Astrocyte of the spinal cord (primary cell): ENCODE measurements around the gene RFX6.

ENCODE experiments used
- DNase-seq: peaks from one replicate; pipeline ENCODE4 v3.0.0; 2011; ENCODE audit warnings: low read depth, low spot score
- H3K4me3 ChIP-seq: 2 replicates; pipeline ENCODE4 v1.5.1; 2011; ENCODE audit warnings: low read depth, mild to moderate bottlenecking, low read length, moderate library complexity
- in situ Hi-C: cut with HindIII; loops from 2 replicates; pipeline ENCODE4 v1.10.0; 2017; ENCODE audit warnings: low sequenced_read_pairs
- TF ChIP-seq, protein P1 (sequence below): IDR thresholded peaks from 2 replicates; pipeline ENCODE4 v1.5.1; 2012; ENCODE audit warnings: low read depth, mild to moderate bottlenecking, low read length, inconsistent platforms

Gene RFX6

DNA sequence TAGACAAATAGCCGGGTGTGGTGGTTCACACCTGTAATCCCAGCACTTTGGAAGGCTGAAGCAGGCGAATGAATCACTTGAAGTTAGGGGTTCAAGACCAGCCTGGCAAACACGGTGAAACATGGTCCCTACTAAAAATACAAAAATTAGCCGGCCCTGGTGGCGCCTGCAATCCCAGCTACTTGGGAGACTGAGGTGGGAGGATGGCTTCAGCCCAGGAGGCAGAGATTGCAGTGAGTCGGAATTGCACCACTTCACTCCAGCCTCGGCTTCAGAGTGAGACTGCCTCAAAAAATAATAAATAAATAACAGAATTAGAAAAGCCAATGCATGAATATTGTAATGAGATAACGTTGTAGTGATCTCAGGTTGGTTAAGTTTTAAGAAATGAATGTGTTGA is 61.3 kb downstream of the RFX6 start:
- TF ChIP-seq, protein P1, sequence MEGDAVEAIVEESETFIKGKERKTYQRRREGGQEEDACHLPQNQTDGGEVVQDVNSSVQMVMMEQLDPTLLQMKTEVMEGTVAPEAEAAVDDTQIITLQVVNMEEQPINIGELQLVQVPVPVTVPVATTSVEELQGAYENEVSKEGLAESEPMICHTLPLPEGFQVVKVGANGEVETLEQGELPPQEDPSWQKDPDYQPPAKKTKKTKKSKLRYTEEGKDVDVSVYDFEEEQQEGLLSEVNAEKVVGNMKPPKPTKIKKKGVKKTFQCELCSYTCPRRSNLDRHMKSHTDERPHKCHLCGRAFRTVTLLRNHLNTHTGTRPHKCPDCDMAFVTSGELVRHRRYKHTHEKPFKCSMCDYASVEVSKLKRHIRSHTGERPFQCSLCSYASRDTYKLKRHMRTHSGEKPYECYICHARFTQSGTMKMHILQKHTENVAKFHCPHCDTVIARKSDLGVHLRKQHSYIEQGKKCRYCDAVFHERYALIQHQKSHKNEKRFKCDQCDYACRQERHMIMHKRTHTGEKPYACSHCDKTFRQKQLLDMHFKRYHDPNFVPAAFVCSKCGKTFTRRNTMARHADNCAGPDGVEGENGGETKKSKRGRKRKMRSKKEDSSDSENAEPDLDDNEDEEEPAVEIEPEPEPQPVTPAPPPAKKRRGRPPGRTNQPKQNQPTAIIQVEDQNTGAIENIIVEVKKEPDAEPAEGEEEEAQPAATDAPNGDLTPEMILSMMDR, result no peak
- in situ Hi-C loops, result no loop called here
- H3K4me3 ChIP-seq, result no peak overlapping the region
- DNase-seq, result no peak

DNA sequence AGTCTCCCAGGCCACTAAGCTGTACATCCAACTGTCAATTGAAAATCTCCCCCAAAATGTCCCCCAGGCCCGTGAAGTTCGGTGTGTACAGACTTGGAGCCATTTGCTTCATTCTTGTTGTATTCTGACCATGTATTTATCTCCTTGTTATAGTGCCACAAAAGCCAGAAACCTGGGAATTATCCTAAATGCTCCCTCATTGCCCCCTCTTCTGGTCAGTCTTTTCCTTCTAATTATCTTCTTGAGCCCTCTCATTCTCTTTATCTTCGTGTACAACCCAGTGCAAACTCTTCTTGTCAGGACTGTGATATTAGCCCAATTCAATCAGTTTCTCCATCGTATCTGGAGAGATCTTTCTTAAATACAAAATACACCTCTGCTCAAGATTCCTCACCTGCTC is 64.7 kb downstream of the RFX6 start:
- in situ Hi-C loops, result no loop called here
- TF ChIP-seq, protein P1, result peak; percentile 8
- DNase-seq, result no peak
- no peak overlapping the region for H3K4me3 ChIP-seq

DNA sequence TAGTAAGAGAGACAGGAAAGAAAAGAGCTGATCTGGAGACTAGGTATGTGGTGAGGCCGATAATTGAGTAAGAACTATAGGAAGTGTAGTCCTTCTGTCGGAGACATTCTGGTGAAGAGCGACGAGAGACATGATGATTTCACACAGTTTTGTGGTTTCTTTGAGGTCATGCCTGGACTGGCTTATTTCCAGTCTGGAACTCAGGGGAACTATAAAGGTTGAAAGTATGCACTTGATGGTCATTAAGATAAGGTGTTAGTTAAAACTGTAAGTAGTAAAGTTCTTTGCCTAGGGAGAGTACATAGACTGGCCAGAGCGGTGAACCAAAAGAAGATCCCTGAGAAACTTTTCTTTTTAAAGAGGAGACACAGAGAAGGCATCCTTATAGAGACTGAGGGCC is 68.8 kb downstream of the RFX6 start:
- in situ Hi-C loops, result no loop called here
- DNase-seq, result peak; percentile 32
- TF ChIP-seq, protein P1, result no peak
- no peak overlapping the region for H3K4me3 ChIP-seq

DNA sequence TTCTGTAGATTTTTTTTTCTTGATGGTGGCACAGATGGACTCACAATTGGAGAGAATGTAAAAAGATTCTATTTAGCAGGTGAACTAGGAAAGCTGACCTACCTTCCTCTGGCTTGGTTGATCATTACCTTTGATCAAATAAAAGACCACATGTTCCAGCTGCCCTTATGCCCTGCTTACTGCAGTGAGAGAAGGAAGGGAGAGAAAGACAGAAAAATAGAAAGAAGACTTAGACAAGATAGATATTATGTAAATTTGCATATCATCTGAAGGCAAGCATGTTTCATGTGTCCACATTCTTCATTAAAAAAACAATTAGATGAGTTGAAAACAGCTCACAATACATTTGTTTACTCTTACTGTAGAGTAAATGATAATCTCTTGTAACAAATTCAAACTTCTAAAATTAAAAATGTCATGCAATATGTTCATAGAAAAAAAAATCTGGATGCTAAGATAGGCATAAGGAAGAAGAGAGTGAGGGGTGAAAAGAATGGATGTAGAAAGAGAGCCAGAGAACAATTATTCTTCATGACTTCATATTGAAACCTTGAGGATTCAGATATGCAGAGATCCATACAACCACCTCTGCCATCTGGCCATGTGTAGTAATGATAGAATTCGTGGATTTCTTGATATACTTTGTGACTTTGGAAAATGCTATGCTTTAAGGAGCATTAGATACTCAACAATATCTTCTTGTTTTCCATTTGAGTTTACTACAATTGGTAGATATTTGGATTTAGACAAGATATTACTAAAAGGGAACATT is 71.7 kb downstream of the RFX6 start:
- in situ Hi-C loops, result no loop called here
- no peak for DNase-seq
- TF ChIP-seq, protein P1, result no peak
- no peak overlapping the region for H3K4me3 ChIP-seq

DNA sequence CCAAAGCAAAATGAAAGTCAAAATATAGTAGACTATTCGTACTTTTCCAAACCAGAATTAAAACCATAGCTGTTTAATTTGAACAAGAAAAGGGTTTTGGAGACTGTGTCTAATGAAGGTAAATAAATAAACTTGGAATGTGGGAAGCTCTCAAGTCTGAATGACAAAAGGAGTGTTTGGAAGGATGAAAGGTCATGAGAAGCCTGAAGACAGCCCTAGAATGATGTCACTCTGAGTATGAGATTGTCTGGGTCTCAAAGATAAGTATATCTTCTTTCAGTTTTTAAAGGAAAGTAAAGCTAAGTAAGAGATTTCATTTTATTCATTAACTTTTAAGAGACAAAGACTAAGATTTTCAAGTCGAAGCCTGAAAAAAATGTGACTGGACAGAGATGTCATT is 72.9 kb downstream of the RFX6 start:
- DNase-seq, result no peak
- H3K4me3 ChIP-seq, result no peak overlapping the region
- TF ChIP-seq, protein P1, result no peak
- in situ Hi-C loops, result no loop called here

DNA sequence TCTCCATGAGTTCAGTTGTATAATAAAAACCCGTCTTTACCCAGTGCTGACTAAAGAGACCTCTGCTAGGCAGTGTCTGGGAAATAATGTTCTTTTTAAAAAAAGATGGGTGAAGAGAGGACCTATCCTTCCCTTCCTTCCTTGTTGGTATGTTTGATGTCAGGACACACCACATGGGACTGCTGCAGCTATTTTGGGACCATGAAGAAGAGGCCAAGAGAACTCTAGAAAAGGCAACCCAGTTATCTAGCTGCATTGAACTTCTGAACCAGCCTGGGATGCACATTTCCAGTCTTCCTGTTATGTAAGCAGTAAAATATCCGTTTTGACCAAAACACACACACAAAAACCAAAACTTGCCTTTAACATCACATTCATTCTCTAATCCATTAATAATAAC is 77.3 kb downstream of the RFX6 start:
- DNase-seq, result no peak
- TF ChIP-seq, protein P1, result no peak
- in situ Hi-C loops, result no loop called here
- H3K4me3 ChIP-seq, result no peak overlapping the region
